Endodermal cell (in vitro differentiated cells): ENCODE measurements around the gene SCAPER. TPM values are rescaled to one million over a fixed set of nuclear protein-coding genes. Genes with fewer than 3 reads are reported as not detected.

Source experiments
- DNase-seq: peaks from one replicate; pipeline ENCODE4 v3.0.0-alpha.2; 2017
- H3K27ac ChIP-seq: 2 replicates; pipeline ENCODE4 v1.5.1; 2013; ENCODE audit warnings: mild to moderate bottlenecking, low read depth, low read length, moderate library complexity
- H3K27me3 ChIP-seq: 2 replicates; pipeline ENCODE4 v1.6.1; 2013; ENCODE audit warnings: mild to moderate bottlenecking, low read length, moderate library complexity; ENCODE audit not compliant: insufficient read depth, control insufficient read depth, poor library complexity, severe bottlenecking
- H3K36me3 ChIP-seq: 2 replicates; pipeline ENCODE4 v1.7.0; 2013; ENCODE audit warnings: mild to moderate bottlenecking, low read length, moderate library complexity; ENCODE audit not compliant: control insufficient read depth, insufficient read depth
- H3K4me1 ChIP-seq: one replicate; pipeline ENCODE4 v1.7.0; 2013; ENCODE audit warnings: low read length; ENCODE audit not compliant: control insufficient read depth, insufficient read depth
- H3K4me3 ChIP-seq: 2 replicates; pipeline ENCODE4 v1.5.1; 2013; ENCODE audit warnings: mild to moderate bottlenecking, low read length, moderate library complexity
- H3K9ac ChIP-seq: 2 replicates; pipeline ENCODE4 v1.6.1; 2013; ENCODE audit warnings: mild to moderate bottlenecking, low read length, moderate library complexity; ENCODE audit not compliant: poor library complexity, severe bottlenecking; ENCODE audit errors: extremely low read depth
- H3K9me3 ChIP-seq: 2 replicates; pipeline ENCODE4 v1.6.1; 2013; ENCODE audit warnings: mild to moderate bottlenecking, low read length, moderate library complexity; ENCODE audit not compliant: control insufficient read depth
- H3K27ac Mint-ChIP-seq: 2 replicates; pipeline ENCODE4 v1.8.0; 2020; ENCODE audit warnings: mixed read lengths
- H3K27me3 Mint-ChIP-seq: 2 replicates; pipeline ENCODE4 v1.8.0; 2021; ENCODE audit warnings: mild to moderate bottlenecking, mixed read lengths; ENCODE audit not compliant: insufficient read depth
- H3K36me3 Mint-ChIP-seq: 2 replicates; pipeline ENCODE4 v1.8.0; 2020; ENCODE audit warnings: low read depth, mixed read lengths
- H3K4me1 Mint-ChIP-seq: 2 replicates; pipeline ENCODE4 v1.8.0; 2020; ENCODE audit warnings: mixed read lengths
- H3K4me3 Mint-ChIP-seq: 2 replicates; pipeline ENCODE4 v1.8.0; 2020; ENCODE audit warnings: mild to moderate bottlenecking, moderate library complexity, mixed read lengths
- H3K9me3 Mint-ChIP-seq: 2 replicates; pipeline ENCODE4 v1.8.0; 2020; ENCODE audit warnings: mild to moderate bottlenecking, mixed read lengths
- CTCF ChIP-seq: fragments of 200-600 bp; sonication (generic); conservative IDR thresholded peaks from 2 replicates; pipeline ENCODE4 v1.5.0; 2021; ENCODE audit warnings: antibody characterized with exemption, mild to moderate bottlenecking
- WGBS, 2 experiments: methylation state at CpG; one replicate each; pipeline versions ENCODE4 v1.1.5 to v1.1.7; 2013; ENCODE audit warnings: missing lambda C conversion rate in 2 of 2, mixed read lengths in 1 of 2; ENCODE audit not compliant: insufficient coverage in 1 of 2, insufficient read length in 1 of 2; 5-methylcytosine and 5-hydroxymethylcytosine counted together
- total RNA-seq, 2 donors: library from RNA; stranded (reverse); fragmentation: NEBNext Ultra II Directional in 1 of 2; extraction: Animal tissue kit (Norgen Biotek cat#: 25700) in 1 of 2; gene quantifications; 2 replicates in 1 of 2; 3 replicates in 1 of 2; pipeline ENCODE4 v1.2.1, GENCODE V29; 2021

The SCAPER gene
- total RNA-seq, 2 donors from 2014 or later: 8.9 to 12.2 TPM

GRCh38 chr15:76577879-76578512 is 327.1 kb downstream of the SCAPER start:
- H3K9ac ChIP-seq: no peak overlapping the region
- TF ChIP-seq CTCF: no peak
- Mint-ChIP-seq H3K27ac (no peak overlapping the region), H3K9me3 (peaks cover 28% of the 10 kb centered on the region), H3K27me3 (peaks cover 2% of the 10 kb centered on the region), H3K4me3 (no peak overlapping the region), H3K4me1 (no peaks in the 10 kb centered on the region), H3K36me3 (peaks cover 2% of the 10 kb centered on the region)
- H3K27ac ChIP-seq: no peak overlapping the region
- no peak for DNase-seq
- H3K27me3 ChIP-seq: no peaks in the 10 kb centered on the region
- H3K4me1 ChIP-seq: no peaks in the 10 kb centered on the region
- no peak overlapping the region for H3K4me3 ChIP-seq
- H3K36me3 ChIP-seq: no peaks in the 10 kb centered on the region
- peaks cover 19% of the 10 kb centered on the region for H3K9me3 ChIP-seq
- WGBS, 2 experiments: 86 to 89% methylated on average over 5 of the region's 5 CpGs

GRCh38 chr15:76576523-76577279 is 328.4 kb downstream of the SCAPER start:
- no peak overlapping the region for H3K4me3 ChIP-seq
- no peak overlapping the region for H3K27ac Mint-ChIP-seq

GRCh38 chr15:76575679-76576078 is 329.5 kb downstream of the SCAPER start:
- no peak overlapping the region for H3K27ac Mint-ChIP-seq

More at GRCh38 chr15:76576523-76577279, 328.4 kb downstream of the SCAPER start:
- Histone ChIP-seq H3K9me3 (peaks cover 7% of the 10 kb centered on the region), H3K27ac (no peak overlapping the region), H3K9ac (no peak overlapping the region), H3K36me3 (no peaks in the 10 kb centered on the region), H3K4me1 (no peaks in the 10 kb centered on the region), H3K27me3 (no peaks in the 10 kb centered on the region)
- no peak for DNase-seq
- WGBS, 2 experiments: 92% methylated on average over 8 to 9 of the region's 9 CpGs
- Mint-ChIP-seq H3K9me3 (peaks cover 18% of the 10 kb centered on the region), H3K27me3 (peaks cover 2% of the 10 kb centered on the region), H3K4me3 (no peak overlapping the region), H3K4me1 (no peaks in the 10 kb centered on the region), H3K36me3 (no peaks in the 10 kb centered on the region)
- no peak for TF ChIP-seq CTCF

More at GRCh38 chr15:76575679-76576078, 329.5 kb downstream of the SCAPER start:
- no peak overlapping the region for H3K9ac ChIP-seq
- Mint-ChIP-seq H3K9me3 (peaks cover 7% of the 10 kb centered on the region), H3K4me1 (no peaks in the 10 kb centered on the region), H3K4me3 (no peak overlapping the region), H3K36me3 (no peaks in the 10 kb centered on the region), H3K27me3 (peaks cover 2% of the 10 kb centered on the region)
- no peaks in the 10 kb centered on the region for H3K27me3 ChIP-seq
- H3K4me3 ChIP-seq: no peak overlapping the region
- no peak for DNase-seq
- no peaks in the 10 kb centered on the region for H3K9me3 ChIP-seq
- H3K36me3 ChIP-seq: no peaks in the 10 kb centered on the region
- no peak for TF ChIP-seq CTCF
- 88% methylated on average over 2 of the region's 2 CpGs; no CpG with 5 or more reads in 1 of the 2 experiments for whole genome bisulfite sequencing, 2 experiments
- H3K4me1 ChIP-seq: no peaks in the 10 kb centered on the region
- H3K27ac ChIP-seq: no peak overlapping the region
